Endothelial cell of umbilical vein (primary cell): ENCODE results near the gene ASF1A. TPM values are rescaled to one million over a fixed set of nuclear protein-coding genes. Genes with fewer than 3 reads are reported as not detected.

Experiments
- BruUV-seq: library from RNA; stranded (reverse); fragments of 400-500 nt; replicated peaks from 2 replicates; lab custom pipeline; 2021; lab: Mats Ljungman, UMichigan
- CTCF ChIA-PET: fragments of 300-600, 350-600 bp; sonication (Branson Sonifier 250); formaldehyde crosslinking; loops from one replicate; lab custom pipeline; 2021; ENCODE audit warnings: antibody characterized with exemption, inconsistent platforms; lab: Charles Lee
- POLR2A ChIA-PET: fragments of 300-600, 350-600 bp; sonication (Branson Sonifier 250); formaldehyde crosslinking; loops from one replicate; lab custom pipeline; 2021; ENCODE audit warnings: antibody characterized with exemption, inconsistent platforms; lab: Charles Lee
- DNase-seq: peaks from one replicate; pipeline ENCODE4 v3.0.0-alpha.2; 2011; ENCODE audit warnings: low read depth, low spot score
- FAIRE-seq: peaks from 2 replicates; lab custom pipeline; 2011; peaks lifted over from hg19 to GRCh38; lab: Jason Lieb, UNC
- H2AFZ ChIP-seq: 2 replicates; pipeline ENCODE4 v1.6.0; 2012; ENCODE audit warnings: low read depth, low read length, control low read depth, inconsistent platforms
- H3K27ac ChIP-seq: 2 replicates; pipeline ENCODE4 v1.5.1; 2011; ENCODE audit warnings: low read depth, mild to moderate bottlenecking, control low read depth, low read length, moderate library complexity; ENCODE audit not compliant: insufficient read depth
- H3K27me3 ChIP-seq, 2 experiments: 2 replicates each; pipeline versions ENCODE4 v1.6.0 to v1.6.1; 2011; ENCODE audit warnings: low read length in 2 of 2, mixed read lengths in 1 of 2; ENCODE audit not compliant: control insufficient read depth in 2 of 2, insufficient read depth in 2 of 2
- H3K36me3 ChIP-seq, 2 experiments: 2 replicates in 1 of 2; 3 replicates in 1 of 2; pipeline ENCODE4 v1.5.1; 2011; ENCODE audit warnings: low read length in 2 of 2, mild to moderate bottlenecking in 1 of 2, moderate library complexity in 1 of 2; ENCODE audit not compliant: control insufficient read depth in 2 of 2, insufficient read depth in 2 of 2; ENCODE audit errors: extremely low read depth in 1 of 2
- H3K4me1 ChIP-seq: 3 replicates; pipeline ENCODE4 v1.5.1; 2011; ENCODE audit warnings: mild to moderate bottlenecking, low read length; ENCODE audit not compliant: control insufficient read depth, insufficient read depth; ENCODE audit errors: extremely low read depth
- H3K4me2 ChIP-seq: 2 replicates; pipeline ENCODE4 v1.6.1; 2011; ENCODE audit warnings: low read length, control low read depth, mixed read lengths; ENCODE audit not compliant: insufficient read depth
- H3K4me3 ChIP-seq, 3 experiments: fragments of 200-600 bp in 1 of 3; sonication (generic), shearing (Covaris generic) in 1 of 3; replicated peaks in 1 of 3; 2 replicates each; pipeline ENCODE4 v1.5.1; 2011 to 2016; ENCODE audit warnings: control low read depth in 3 of 3, low read length in 3 of 3, mild to moderate bottlenecking in 2 of 3, inconsistent platforms in 1 of 3, low read depth in 1 of 3, moderate library complexity in 1 of 3; ENCODE audit not compliant: insufficient read depth in 1 of 3
- H3K79me2 ChIP-seq: 2 replicates; pipeline ENCODE4 v1.6.0; 2012; ENCODE audit warnings: low read length, inconsistent platforms; ENCODE audit not compliant: control insufficient read depth, insufficient read depth
- H3K9ac ChIP-seq: replicated peaks from 2 replicates; pipeline ENCODE3; 2011; ENCODE audit warnings: low read length, control low read depth; ENCODE audit not compliant: insufficient read depth; ENCODE audit errors: extremely low read depth
- H3K9me1 ChIP-seq: replicated peaks from 3 replicates; pipeline ENCODE4 v1.6.0; 2011; ENCODE audit warnings: mild to moderate bottlenecking, low read length; ENCODE audit not compliant: control insufficient read depth, insufficient read depth; ENCODE audit errors: extremely low read depth
- H3K9me3 ChIP-seq: replicated peaks from 2 replicates; pipeline ENCODE4 v1.5.1; 2012; ENCODE audit warnings: low read length, inconsistent platforms; ENCODE audit not compliant: control insufficient read depth, insufficient read depth
- H4K20me1 ChIP-seq: replicated peaks from 2 replicates; pipeline ENCODE3; 2011; ENCODE audit warnings: mild to moderate bottlenecking, low read length; ENCODE audit not compliant: control insufficient read depth, insufficient read depth; ENCODE audit errors: extremely low read depth
- CTCF ChIP-seq, 2 donors: IDR thresholded peaks; 1 replicate in 1 of 2; 2 replicates in 1 of 2; pipeline ENCODE4 v1.5.1; 2011; ENCODE audit warnings: low read length in 2 of 2, mild to moderate bottlenecking in 2 of 2, moderate library complexity in 2 of 2, control low read depth in 1 of 2, inconsistent platforms in 1 of 2, low read depth in 1 of 2; ENCODE audit not compliant: insufficient read depth in 1 of 2; ENCODE audit errors: extremely low read depth in 1 of 2
- EZH2 ChIP-seq: IDR thresholded peaks from 2 replicates; pipeline ENCODE4 v1.6.1; 2012; ENCODE audit warnings: borderline replicate concordance, low read depth, mild to moderate bottlenecking, moderate library complexity, low read length, inconsistent platforms; ENCODE audit not compliant: severe bottlenecking
- FOS ChIP-seq: IDR thresholded peaks from 2 replicates; pipeline ENCODE4 v1.6.1; 2011; ENCODE audit warnings: mild to moderate bottlenecking, low read length, moderate library complexity, borderline replicate concordance; ENCODE audit not compliant: insufficient read depth
- GATA2 ChIP-seq: IDR thresholded peaks from 2 replicates; pipeline ENCODE4 v1.7.0; 2011; ENCODE audit warnings: low read depth, mild to moderate bottlenecking, moderate library complexity, mixed read lengths, low read length; ENCODE audit not compliant: insufficient read length, insufficient read depth
- JUN ChIP-seq: IDR thresholded peaks from 2 replicates; pipeline ENCODE4 v1.6.1; 2011; ENCODE audit warnings: borderline replicate concordance, low read depth; ENCODE audit not compliant: insufficient read length, insufficient read depth
- MAX ChIP-seq: IDR thresholded peaks from 2 replicates; pipeline ENCODE4 v1.6.1; 2011; ENCODE audit not compliant: insufficient read depth, insufficient read length
- MYC ChIP-seq: IDR thresholded peaks from one replicate; pipeline ENCODE4 v1.6.1; 2011; ENCODE audit warnings: mild to moderate bottlenecking, low read depth, low read length
- POLR2A ChIP-seq: IDR thresholded peaks from 2 replicates; pipeline ENCODE4 v1.6.1; 2012; ENCODE audit warnings: low read depth, mild to moderate bottlenecking, control low read depth, low read length
- POLR2AphosphoS5 ChIP-seq: IDR thresholded peaks from 2 replicates; pipeline ENCODE4 v1.6.1; 2012; ENCODE audit warnings: low read depth, mild to moderate bottlenecking, control low read depth, low read length, moderate library complexity; ENCODE audit not compliant: insufficient read depth
- dilution Hi-C: fragments of 300-500 bp; cut with MboI; formaldehyde crosslinking; loops from one replicate; pipeline ENCODE4 v1.15.0; 2019; ENCODE audit warnings: low sequenced_read_pairs; ENCODE audit not compliant: extremely low pct_ligation_motif_present
- intact Hi-C: fragments of 100-400 bp; cut with micrococcal nuclease; formaldehyde crosslinking; loops from one replicate; pipeline ENCODE4 v1.10.0; 2022
- polyA plus RNA-seq, 4 experiments: library from polyadenylated mRNA; depleted of rRNA in 3 of 4; stranded (reverse) in 3 of 4; unstranded in 1 of 4; fragments of >200 nt; gene quantifications; 2 replicates each; pipeline versions ENCODE4 v1.2.1 to v1.2.3, GENCODE V29; 2011 to 2012; ENCODE audit warnings: missing spikeins in 1 of 4
- total RNA-seq: library from RNA; stranded (reverse); gene quantifications from 2 replicates; pipeline ENCODE4 v1.2.3, GENCODE V29; 2021

ASF1A gene
- total and polyA plus RNA-seq, 2 donors (not counting 3 experiments of a cell fraction or from before 2014, with no cell fraction given) = 17.6 to 38.4 TPM

GRCh38 chr6:118869894-118870589 is 23.9 kb upstream of the ASF1A start:
- intact Hi-C loops (loop anchor here (1.0 kb wide), 1 partner anchor 24 kb away; the partner anchor contains the start of gene ASF1A), dilution Hi-C loops (no loop called here)
- ChIA-PET POLR2A (interaction anchor here (0.6 kb wide), 1 partner anchor 482 kb away, joined by 3 read pairs; no protein-coding TSS in a partner anchor), CTCF (no interaction called here)
- Histone ChIP-seq H3K9me3 (no peaks in the 10 kb centered on the region), H2AFZ (no peak overlapping the region), H3K4me2 (peak overlapping the region; percentile 42), H3K79me2 (peaks cover 7% of the 10 kb centered on the region), H3K36me3 (no peaks in the 10 kb centered on the region), H3K27ac (no peak overlapping the region), H3K4me3 (no peak overlapping the region), H3K27me3 (no peaks in the 10 kb centered on the region), H3K4me1 (peaks cover 15% of the 10 kb centered on the region), H3K9ac (no peak overlapping the region), H4K20me1 (no peaks in the 10 kb centered on the region), H3K9me1 (no peaks in the 10 kb centered on the region)
- no peak for TF ChIP-seq FOS
- TF ChIP-seq GATA2 = no peak
- no peak for TF ChIP-seq MAX
- no peak for TF ChIP-seq POLR2AphosphoS5
- no peak for TF ChIP-seq JUN
- TF ChIP-seq POLR2A = no peak
- TF ChIP-seq CTCF (IDR thresholded peaks at IDR 0.05; ENCODE audit: extremely low read depth in 1 of 2, insufficient read depth in 1 of 2, low read depth in 1 of 2, low read length in 2 of 2) = no peak
- TF ChIP-seq MYC = no peak
- TF ChIP-seq EZH2 = no peak
- FAIRE-seq (peak; percentile 78), DNase-seq (peak; percentile 85)
- no TSS peak for BruUV-seq
